ENCODE results near the gene LCE2D. TPM values are rescaled to one million over a fixed set of nuclear protein-coding genes. Genes with fewer than 3 reads are reported as not detected.

LCE2D gene
- total RNA-seq (not detected), total RNA-seq (0 reads per million in 2 donors)

DNA sequence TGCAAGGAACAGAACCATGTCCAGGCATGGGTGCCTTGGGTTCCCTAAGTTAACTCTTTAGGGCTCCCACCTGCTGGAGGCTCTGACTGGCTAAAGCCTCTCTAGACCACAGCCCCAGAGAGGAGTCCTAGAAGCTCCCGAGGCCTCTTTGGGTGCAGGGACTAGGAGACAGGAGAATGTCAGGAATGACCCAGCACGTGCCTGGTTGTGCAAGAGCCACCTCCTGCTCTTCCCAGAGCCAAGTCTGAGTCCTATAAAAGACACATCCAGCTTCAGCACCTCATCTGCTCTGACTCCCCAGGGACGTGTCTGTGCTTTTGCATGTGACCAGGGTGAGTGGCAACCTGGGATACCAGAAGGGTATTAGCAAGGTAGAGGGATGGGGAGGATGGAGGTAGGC is at the start of gene LCE2D:
TSS of gene LCE2D (plus strand) at position 283 of the 400 bp plus-strand sequence. CDS start 726 bp downstream, outside the sequence.
- peaks cover 60% of the 10 kb centered on the region for H3K27me3 Mint-ChIP-seq
- no peak within 1 kb of the TSS for H3K27ac Mint-ChIP-seq
- DNase-seq (no peak), ATAC-seq (no peak)
- no peak within 1 kb of the TSS for H3K4me3 Mint-ChIP-seq
- H3K9me3 ChIP-seq (ENCODE audit: control insufficient read depth, low read length, poor library complexity, severe bottlenecking) = no peaks in the 10 kb centered on the region
- H3K4me1 Mint-ChIP-seq = no peaks in the 10 kb centered on the region
- H3K36me3 Mint-ChIP-seq (ENCODE audit: low read depth) = no peaks in the 10 kb centered on the region

GRCh38 chr1:152613511-152613910 is 49.7 kb upstream of the LCE2D start, which contains the start of gene LCE3B:
LCE3B (plus strand) TSS chr1:152613811; CDS start chr1:152613811, 0 bp downstream.
- Mint-ChIP-seq H3K36me3 (ENCODE audit: low read depth) (peaks cover 3% of the 10 kb centered on the region), H3K4me1 (no peaks in the 10 kb centered on the region), H3K27ac (no peak within 1 kb of the TSS), H3K27me3 (peaks cover 54% of the 10 kb centered on the region), H3K4me3 (no peak within 1 kb of the TSS)
- DNase-seq = no peak
- no peaks in the 10 kb centered on the region for H3K9me3 ChIP-seq (ENCODE audit: control insufficient read depth, low read length, poor library complexity, severe bottlenecking)
- ATAC-seq = no peak

DNA sequence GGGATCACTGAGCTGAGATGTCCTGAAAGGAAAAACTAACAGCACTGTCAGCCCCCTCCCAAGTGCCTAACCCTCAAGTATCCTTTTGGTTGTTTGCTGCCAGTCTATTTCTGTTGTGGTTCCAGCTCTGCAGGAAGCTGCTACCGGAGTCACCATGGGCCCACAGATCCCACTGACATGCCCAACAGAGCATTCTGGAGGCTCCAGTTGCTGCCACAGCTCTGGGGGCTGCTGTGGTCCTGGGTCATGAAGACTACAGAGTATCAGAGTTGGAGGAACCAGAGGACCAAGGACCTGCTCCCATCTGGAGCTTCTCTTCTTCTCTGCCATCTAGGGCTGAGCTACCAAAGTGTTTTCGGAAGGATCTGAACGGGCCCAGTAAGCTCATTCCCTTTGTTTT is 41.2 kb upstream of the LCE2D start:
- no peaks in the 10 kb centered on the region for H3K36me3 Mint-ChIP-seq (ENCODE audit: low read depth)
- ATAC-seq = no peak
- no peak overlapping the region for H3K27ac Mint-ChIP-seq
- no peak overlapping the region for H3K4me3 Mint-ChIP-seq
- no peak for DNase-seq
- peaks cover 3% of the 10 kb centered on the region for H3K4me1 Mint-ChIP-seq
- no peaks in the 10 kb centered on the region for H3K9me3 ChIP-seq (ENCODE audit: control insufficient read depth, low read length, poor library complexity, severe bottlenecking)
- H3K27me3 Mint-ChIP-seq = peaks cover 38% of the 10 kb centered on the region

DNA sequence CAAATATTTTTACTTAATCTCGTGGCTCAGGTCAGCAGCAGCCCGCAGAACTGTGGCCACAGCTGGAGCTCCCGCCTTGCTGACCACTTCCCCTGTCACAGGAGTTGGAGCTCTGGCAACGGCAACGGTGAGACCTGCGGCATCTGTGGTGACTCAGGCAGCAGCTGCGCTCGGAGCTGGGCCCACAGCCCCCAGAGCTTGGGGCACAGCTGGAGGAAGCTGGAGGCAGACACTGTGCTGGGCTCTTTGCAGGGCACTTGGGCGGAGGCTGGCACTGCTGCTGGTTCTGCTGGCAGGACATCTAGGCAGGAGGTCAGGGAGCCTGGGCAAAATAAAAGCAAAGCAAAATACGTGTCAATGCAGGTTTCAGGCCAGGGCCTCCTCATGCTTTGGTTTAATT is 40.4 kb upstream of the LCE2D start, which contains the start of gene LCE3A:
TSS of gene LCE3A (minus strand) at position 301 of the 400 bp plus-strand sequence. CDS start at position 301, 0 bp downstream.
- DNase-seq = no peak
- Mint-ChIP-seq H3K27ac (no peak within 1 kb of the TSS), H3K4me1 (peaks cover 3% of the 10 kb centered on the region), H3K4me3 (no peak within 1 kb of the TSS), H3K27me3 (peaks cover 44% of the 10 kb centered on the region), H3K36me3 (ENCODE audit: low read depth) (no peaks in the 10 kb centered on the region)
- no peaks in the 10 kb centered on the region for H3K9me3 ChIP-seq (ENCODE audit: control insufficient read depth, low read length, poor library complexity, severe bottlenecking)
- no peak for ATAC-seq

DNA sequence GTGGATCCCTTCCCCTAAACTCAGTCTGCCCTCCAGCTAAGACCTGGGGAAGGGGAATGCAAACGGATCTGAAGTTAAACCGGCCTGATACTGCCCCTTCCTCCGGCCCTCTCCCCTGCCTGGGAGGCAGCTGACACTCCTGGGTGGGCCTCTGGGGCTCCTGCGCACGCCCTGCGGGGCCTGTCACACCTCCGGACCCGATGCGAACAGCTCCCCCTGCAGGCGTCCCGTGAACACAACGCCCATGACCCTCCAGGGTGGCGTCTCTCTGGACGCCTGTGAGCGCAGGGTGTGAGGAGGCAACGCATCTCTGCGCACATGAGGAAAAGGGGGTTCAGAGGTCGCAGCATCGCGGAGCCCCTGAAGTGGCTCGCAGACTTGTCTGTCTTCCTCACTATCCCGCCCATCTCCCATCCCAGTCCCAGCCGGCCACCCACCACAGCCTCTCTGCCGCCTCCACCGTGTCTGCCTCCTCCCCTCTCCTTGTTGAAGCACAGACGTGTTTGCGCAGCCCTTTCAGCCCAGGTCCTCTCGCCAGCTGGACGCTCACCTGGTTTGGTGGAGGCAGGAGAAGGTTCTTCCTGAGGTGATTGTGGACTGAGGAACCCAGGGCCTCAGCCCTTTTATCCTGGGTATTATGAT is 39.9 kb upstream of the LCE2D start:
- Mint-ChIP-seq H3K27me3 (peaks cover 49% of the 10 kb centered on the region), H3K4me1 (peaks cover 3% of the 10 kb centered on the region), H3K4me3 (no peak overlapping the region), H3K36me3 (ENCODE audit: low read depth) (no peaks in the 10 kb centered on the region), H3K27ac (no peak overlapping the region)
- ATAC-seq (no peak), DNase-seq (no peak)
- H3K9me3 ChIP-seq (ENCODE audit: control insufficient read depth, low read length, poor library complexity, severe bottlenecking) = no peaks in the 10 kb centered on the region

DNA sequence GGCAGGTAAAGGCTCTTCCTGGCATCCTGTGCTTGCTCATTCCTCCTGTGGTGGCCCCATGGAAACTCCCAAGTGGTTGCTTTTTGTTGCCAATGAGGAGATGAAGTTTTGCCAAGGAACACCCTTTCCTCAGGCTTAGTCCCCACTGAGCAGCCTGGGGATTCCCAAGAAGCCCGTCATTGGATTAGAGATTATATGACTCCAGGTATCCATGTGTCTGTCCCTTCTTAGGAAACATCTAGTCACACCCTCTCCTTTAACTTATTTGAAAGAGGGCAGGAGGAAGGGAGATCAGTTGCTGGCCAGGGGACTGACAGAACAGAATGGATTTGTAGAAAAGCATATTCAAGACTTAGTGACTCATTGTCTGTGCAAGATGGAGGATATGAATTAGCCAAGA is 36.4 kb upstream of the LCE2D start:
- ATAC-seq (no peak), DNase-seq (no peak)
- Mint-ChIP-seq H3K36me3 (ENCODE audit: low read depth) (peaks cover 3% of the 10 kb centered on the region), H3K27me3 (peaks cover 70% of the 10 kb centered on the region), H3K4me1 (peaks cover 3% of the 10 kb centered on the region), H3K27ac (no peak overlapping the region), H3K4me3 (no peak overlapping the region)
- no peaks in the 10 kb centered on the region for H3K9me3 ChIP-seq (ENCODE audit: control insufficient read depth, low read length, poor library complexity, severe bottlenecking)

- no peak for DNase-seq
- no peaks in the 10 kb centered on the region for H3K4me1 Mint-ChIP-seq
- peaks cover 3% of the 10 kb centered on the region for H3K36me3 Mint-ChIP-seq (ENCODE audit: low read depth)
- no peak overlapping the region for H3K4me3 Mint-ChIP-seq
- no peaks in the 10 kb centered on the region for H3K9me3 ChIP-seq (ENCODE audit: control insufficient read depth, low read length, poor library complexity, severe bottlenecking)
- no peak overlapping the region for H3K27ac Mint-ChIP-seq
- ATAC-seq = no peak
- peaks cover 50% of the 10 kb centered on the region for H3K27me3 Mint-ChIP-seq
Measured at GRCh38 chr1:152630596-152630995, 32.6 kb upstream of the LCE2D start.

- ATAC-seq = no peak
- Mint-ChIP-seq H3K4me1 (no peaks in the 10 kb centered on the region), H3K4me3 (no peak overlapping the region), H3K27ac (no peak overlapping the region), H3K36me3 (ENCODE audit: low read depth) (no peaks in the 10 kb centered on the region), H3K27me3 (peaks cover 21% of the 10 kb centered on the region)
- DNase-seq = no peak
- H3K9me3 ChIP-seq (ENCODE audit: control insufficient read depth, low read length, poor library complexity, severe bottlenecking) = peaks cover 2% of the 10 kb centered on the region
Measured at GRCh38 chr1:152640351-152640750, 22.8 kb upstream of the LCE2D start.

- ATAC-seq (no peak), DNase-seq (no peak)
- no peak overlapping the region for H3K27ac Mint-ChIP-seq
- peaks cover 2% of the 10 kb centered on the region for H3K36me3 Mint-ChIP-seq (ENCODE audit: low read depth)
- H3K27me3 Mint-ChIP-seq = peaks cover 43% of the 10 kb centered on the region
- no peaks in the 10 kb centered on the region for H3K4me1 Mint-ChIP-seq
- H3K9me3 ChIP-seq (ENCODE audit: control insufficient read depth, low read length, poor library complexity, severe bottlenecking) = peaks cover 2% of the 10 kb centered on the region
- no peak overlapping the region for H3K4me3 Mint-ChIP-seq
Measured at GRCh38 chr1:152643945-152644344, 19.2 kb upstream of the LCE2D start.

DNA sequence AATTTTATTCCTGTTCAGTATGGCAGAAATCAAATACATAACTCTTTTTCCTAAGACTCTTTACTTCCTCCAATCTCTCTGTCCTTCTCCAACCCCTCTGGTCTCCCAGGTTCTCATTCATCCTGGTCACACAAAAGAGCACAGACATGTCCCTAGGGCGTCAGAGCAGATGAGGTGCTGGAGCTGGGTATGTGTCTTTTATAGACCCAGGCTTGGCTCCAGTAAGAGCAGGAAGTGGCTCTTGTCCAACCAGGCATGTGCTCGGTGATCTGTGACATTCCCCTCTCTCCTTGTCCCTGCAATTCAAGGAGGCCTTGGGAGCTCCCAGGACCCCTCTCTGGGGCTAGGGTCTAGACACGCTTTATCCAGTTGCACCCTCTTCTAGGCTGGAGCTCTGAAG is 18.0 kb upstream of the LCE2D start:
- no peak for ATAC-seq
- no peak for DNase-seq
- Mint-ChIP-seq H3K4me1 (no peaks in the 10 kb centered on the region), H3K27me3 (peaks cover 49% of the 10 kb centered on the region), H3K27ac (no peak overlapping the region), H3K4me3 (no peak overlapping the region), H3K36me3 (ENCODE audit: low read depth) (peaks cover 2% of the 10 kb centered on the region)
- no peaks in the 10 kb centered on the region for H3K9me3 ChIP-seq (ENCODE audit: control insufficient read depth, low read length, poor library complexity, severe bottlenecking)

DNA sequence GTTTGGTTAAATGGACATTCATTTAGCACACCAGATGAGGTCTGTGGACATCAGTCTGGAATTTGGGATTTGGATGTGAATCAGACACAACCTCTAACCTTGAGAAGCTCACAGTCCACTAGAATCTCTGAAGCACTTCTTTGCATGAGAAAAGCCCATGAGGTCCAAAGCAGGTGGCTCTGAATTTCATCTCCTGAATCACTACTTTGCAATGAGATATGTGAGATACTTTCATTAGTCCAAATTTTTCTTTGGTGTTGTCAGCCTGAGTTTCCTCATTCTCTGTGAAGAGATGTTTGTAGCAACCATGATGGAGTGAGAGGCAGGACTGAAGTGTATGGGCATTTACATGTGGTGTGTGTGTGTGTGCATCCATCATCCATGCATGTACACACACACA is 16.5 kb upstream of the LCE2D start:
- no peak for DNase-seq
- Mint-ChIP-seq H3K36me3 (ENCODE audit: low read depth) (peaks cover 2% of the 10 kb centered on the region), H3K27ac (no peak overlapping the region), H3K27me3 (peaks cover 58% of the 10 kb centered on the region), H3K4me3 (no peak overlapping the region), H3K4me1 (no peaks in the 10 kb centered on the region)
- no peak for ATAC-seq
- no peaks in the 10 kb centered on the region for H3K9me3 ChIP-seq (ENCODE audit: control insufficient read depth, low read length, poor library complexity, severe bottlenecking)

DNA sequence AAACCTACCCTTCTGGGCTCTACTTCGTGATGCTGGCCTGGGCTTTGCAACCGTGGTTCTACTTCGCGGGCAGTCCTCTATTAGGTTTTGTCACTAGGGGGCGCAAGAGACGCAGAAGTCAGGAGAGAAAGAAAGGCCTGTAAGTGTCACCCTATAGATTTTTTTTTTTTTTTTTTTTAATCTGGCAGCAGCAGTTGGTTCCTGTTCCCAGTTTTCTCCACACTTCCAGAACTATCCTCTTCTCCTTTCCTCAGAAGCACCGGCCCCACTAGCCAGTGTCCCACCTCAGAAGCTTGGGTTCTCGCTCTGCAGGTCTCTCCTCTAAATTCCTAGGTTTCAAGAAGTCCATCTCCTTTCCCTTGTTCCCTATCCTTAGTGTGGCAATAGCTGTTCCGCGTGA is 9.1 kb upstream of the LCE2D start:
- H3K27me3 Mint-ChIP-seq = peaks cover 48% of the 10 kb centered on the region
- no peaks in the 10 kb centered on the region for H3K36me3 Mint-ChIP-seq (ENCODE audit: low read depth)
- no peaks in the 10 kb centered on the region for H3K9me3 ChIP-seq (ENCODE audit: control insufficient read depth, low read length, poor library complexity, severe bottlenecking)
- no peak overlapping the region for H3K4me3 Mint-ChIP-seq
- peak; percentile 45 for ATAC-seq
- no peak overlapping the region for H3K27ac Mint-ChIP-seq
- peak in 2 of 3 donors; percentile 16 to 40 for DNase-seq
- H3K4me1 Mint-ChIP-seq = peaks cover 10% of the 10 kb centered on the region

DNA sequence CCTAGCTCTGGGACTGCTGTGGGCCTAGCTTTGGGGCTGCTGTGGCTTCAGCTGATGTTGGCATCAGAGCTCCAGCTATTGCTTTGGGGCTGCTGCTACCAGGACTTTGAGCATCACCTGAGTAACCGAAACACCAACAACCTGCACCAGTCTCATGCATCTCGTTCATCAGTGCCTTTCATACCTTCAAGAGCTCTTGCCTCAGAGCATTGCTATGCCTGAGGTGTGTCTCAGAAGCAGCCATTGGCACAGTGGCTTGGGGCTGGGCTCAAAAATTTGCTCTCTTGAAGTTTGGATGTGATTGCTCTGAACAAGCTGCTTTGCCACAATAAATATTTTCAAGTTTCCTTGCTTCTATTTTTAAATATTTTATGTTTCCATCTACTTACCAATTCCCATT is 6.7 kb upstream of the LCE2D start:
- H3K27ac Mint-ChIP-seq = no peak overlapping the region
- ATAC-seq (no peak), DNase-seq (no peak)
- no peaks in the 10 kb centered on the region for H3K9me3 ChIP-seq (ENCODE audit: control insufficient read depth, low read length, poor library complexity, severe bottlenecking)
- peaks cover 45% of the 10 kb centered on the region for H3K27me3 Mint-ChIP-seq
- peaks cover 10% of the 10 kb centered on the region for H3K4me1 Mint-ChIP-seq
- no peak overlapping the region for H3K4me3 Mint-ChIP-seq
- H3K36me3 Mint-ChIP-seq (ENCODE audit: low read depth) = no peaks in the 10 kb centered on the region

- Mint-ChIP-seq H3K27me3 (peaks cover 49% of the 10 kb centered on the region), H3K4me3 (no peak overlapping the region), H3K27ac (no peak overlapping the region), H3K4me1 (peaks cover 10% of the 10 kb centered on the region), H3K36me3 (ENCODE audit: low read depth) (no peaks in the 10 kb centered on the region)
- ATAC-seq = no peak
- DNase-seq = no peak
- no peaks in the 10 kb centered on the region for H3K9me3 ChIP-seq (ENCODE audit: control insufficient read depth, low read length, poor library complexity, severe bottlenecking)
Measured at GRCh38 chr1:152657677-152658076, 5.5 kb upstream of the LCE2D start.

Data from T-helper 17 cell (primary cell).